ENCODE data around the gene SLC5A2.

Gene SLC5A2

GRCh38 chr16:31460582-31461002, 22.3 kb upstream of the SLC5A2 start:
- no peak for DNase-seq

GRCh38 chr16:31461201-31461920, 21.6 kb upstream of the SLC5A2 start:
- no peak for DNase-seq

GRCh38 chr16:31461921-31462804, 20.8 kb upstream of the SLC5A2 start:
- no peak for DNase-seq

- DNase-seq: no peak
Observed at GRCh38 chr16:31464348-31464769, 18.6 kb upstream of the SLC5A2 start.

- DNase-seq: no peak
Observed at GRCh38 chr16:31464781-31465260, 18.1 kb upstream of the SLC5A2 start.

GRCh38 chr16:31465788-31466370, 17.0 kb upstream of the SLC5A2 start:
- no peak for DNase-seq

- no peak for DNase-seq
Observed at GRCh38 chr16:31466381-31466841, 16.5 kb upstream of the SLC5A2 start.

GRCh38 chr16:31467151-31467773, 15.7 kb upstream of the SLC5A2 start:
- no peak for DNase-seq

- DNase-seq: no peak
Observed at GRCh38 chr16:31467858-31468257, 15.1 kb upstream of the SLC5A2 start.

GRCh38 chr16:31470615-31471014, 12.3 kb upstream of the SLC5A2 start:
- no peak for DNase-seq

- no peak for DNase-seq
Observed at GRCh38 chr16:31471241-31471874, 11.6 kb upstream of the SLC5A2 start.

GRCh38 chr16:31471875-31472708, 10.8 kb upstream of the SLC5A2 start, which contains the start of gene TGFB1I1:
Gene TGFB1I1 (plus strand): TSS chr16:31472152. CDS start chr16:31472189, 37 bp downstream.
- DNase-seq: no peak

- peak in 1 of 2 experiments; percentile 11 for DNase-seq
Observed at GRCh38 chr16:31472709-31473203, 10.2 kb upstream of the SLC5A2 start.

GRCh38 chr16:31473264-31473984, 9.5 kb upstream of the SLC5A2 start:
- DNase-seq: no peak

- DNase-seq: no peak
Observed at GRCh38 chr16:31474173-31474714, 8.7 kb upstream of the SLC5A2 start.

- no peak for DNase-seq
Observed at GRCh38 chr16:31474773-31475738, 7.9 kb upstream of the SLC5A2 start.

- no peak for DNase-seq
Observed at GRCh38 chr16:31475946-31476302, 7.0 kb upstream of the SLC5A2 start.

- DNase-seq: no peak
Observed at GRCh38 chr16:31476303-31477219, 6.4 kb upstream of the SLC5A2 start.

All from cerebellar nuclear complex (tissue), 1 donor.